Measurements from ENCODE around the gene LHX1.
A peak's percentile ranks its signal among the peaks of the same experiment; 100 is the strongest.

The LHX1 gene

GRCh38 chr17:36934692-36935630 is 2.3 kb upstream of the LHX1 start:
- H3K4me3 ChIP-seq (ENCODE audit: low read length) = peak overlapping the region; percentile 77
- H3K27ac ChIP-seq (ENCODE audit: low read length) = no peak overlapping the region
- peaks cover 100% of the 10 kb centered on the region for H3K27me3 ChIP-seq (ENCODE audit: insufficient read depth, low read length)
- H3K4me1 ChIP-seq (ENCODE audit: insufficient read depth, low read length) = peaks cover 31% of the 10 kb centered on the region; the same call in 1 of the 2 replicates
- H3K9me3 ChIP-seq (ENCODE audit: insufficient read depth, low read depth, low read length) = peaks cover 4% of the 10 kb centered on the region; the same call in 1 of the 2 replicates
- no peaks in the 10 kb centered on the region for H3K36me3 ChIP-seq (ENCODE audit: insufficient read depth, low read depth, low read length)
- H3K9ac ChIP-seq (ENCODE audit: low read depth, low read length) = no peak overlapping the region

- peak overlapping the region; percentile 77 for H3K4me3 ChIP-seq (ENCODE audit: low read length)
- peaks cover 100% of the 10 kb centered on the region for H3K27me3 ChIP-seq (ENCODE audit: insufficient read depth, low read length)
- H3K4me1 ChIP-seq (ENCODE audit: insufficient read depth, low read length) = peaks cover 31% of the 10 kb centered on the region; the same call in 1 of the 2 replicates
- peaks cover 4% of the 10 kb centered on the region; the same call in 1 of the 2 replicates for H3K9me3 ChIP-seq (ENCODE audit: insufficient read depth, low read depth, low read length)
- H3K9ac ChIP-seq (ENCODE audit: low read depth, low read length) = no peak overlapping the region; the same call in 1 of the 2 replicates
- no peak overlapping the region for H3K27ac ChIP-seq (ENCODE audit: low read length)
- H3K36me3 ChIP-seq (ENCODE audit: insufficient read depth, low read depth, low read length) = no peaks in the 10 kb centered on the region
Observed at GRCh38 chr17:36935671-36936454, 1.4 kb upstream of the LHX1 start.

GRCh38 chr17:36936455-36937000 is 747 bp upstream of the LHX1 start:
- Histone ChIP-seq H3K27ac (ENCODE audit: low read length) (no peak overlapping the region), H3K4me1 (ENCODE audit: insufficient read depth, low read length) (peaks cover 31% of the 10 kb centered on the region; the same call in 1 of the 2 replicates)

GRCh38 chr17:36937959-36938565 is 787 bp downstream of the LHX1 start:
- Histone ChIP-seq H3K27ac (ENCODE audit: low read length) (no peak overlapping the region), H3K4me1 (ENCODE audit: insufficient read depth, low read length) (peaks cover 25% of the 10 kb centered on the region; the same call in 1 of the 2 replicates), H3K27me3 (ENCODE audit: insufficient read depth, low read length) (peaks cover 100% of the 10 kb centered on the region), H3K4me3 (ENCODE audit: low read length) (peak overlapping the region; percentile 77), H3K9me3 (ENCODE audit: insufficient read depth, low read depth, low read length) (peaks cover 4% of the 10 kb centered on the region; the same call in 1 of the 2 replicates), H3K9ac (ENCODE audit: low read depth, low read length) (no peak overlapping the region), H3K36me3 (ENCODE audit: insufficient read depth, low read depth, low read length) (no peaks in the 10 kb centered on the region)

More at GRCh38 chr17:36936455-36937000, 747 bp upstream of the LHX1 start:
- Histone ChIP-seq H3K9ac (ENCODE audit: low read depth, low read length) (peak overlapping the region; percentile 11; the same call in 1 of the 2 replicates), H3K27me3 (ENCODE audit: insufficient read depth, low read length) (peaks cover 100% of the 10 kb centered on the region), H3K9me3 (ENCODE audit: insufficient read depth, low read depth, low read length) (peaks cover 4% of the 10 kb centered on the region; the same call in 1 of the 2 replicates), H3K4me3 (ENCODE audit: low read length) (peak overlapping the region; percentile 77), H3K36me3 (ENCODE audit: insufficient read depth, low read depth, low read length) (no peaks in the 10 kb centered on the region)

GRCh38 chr17:36938566-36939051 is 1.3 kb downstream of the LHX1 start:
- H3K27me3 ChIP-seq (ENCODE audit: insufficient read depth, low read length) = peaks cover 100% of the 10 kb centered on the region
- H3K9me3 ChIP-seq (ENCODE audit: insufficient read depth, low read depth, low read length) = peaks cover 4% of the 10 kb centered on the region; the same call in 1 of the 2 replicates
- no peak overlapping the region for H3K27ac ChIP-seq (ENCODE audit: low read length)
- peaks cover 20% of the 10 kb centered on the region; the same call in 1 of the 2 replicates for H3K4me1 ChIP-seq (ENCODE audit: insufficient read depth, low read length)
- H3K36me3 ChIP-seq (ENCODE audit: insufficient read depth, low read depth, low read length) = no peaks in the 10 kb centered on the region
- H3K9ac ChIP-seq (ENCODE audit: low read depth, low read length) = no peak overlapping the region
- peak overlapping the region; percentile 77; the same call in 1 of the 2 replicates for H3K4me3 ChIP-seq (ENCODE audit: low read length)

GRCh38 chr17:36939052-36939801 is 2.0 kb downstream of the LHX1 start:
- Histone ChIP-seq H3K9me3 (ENCODE audit: insufficient read depth, low read depth, low read length) (peaks cover 4% of the 10 kb centered on the region; the same call in 1 of the 2 replicates), H3K27me3 (ENCODE audit: insufficient read depth, low read length) (peaks cover 100% of the 10 kb centered on the region), H3K27ac (ENCODE audit: low read length) (no peak overlapping the region), H3K36me3 (ENCODE audit: insufficient read depth, low read depth, low read length) (no peaks in the 10 kb centered on the region), H3K4me1 (ENCODE audit: insufficient read depth, low read length) (peaks cover 16% of the 10 kb centered on the region; the same call in 1 of the 2 replicates), H3K4me3 (ENCODE audit: low read length) (peak overlapping the region; percentile 77; the same call in 1 of the 2 replicates), H3K9ac (ENCODE audit: low read depth, low read length) (no peak overlapping the region)

GRCh38 chr17:36939802-36940312 is 2.6 kb downstream of the LHX1 start:
- Histone ChIP-seq H3K4me1 (ENCODE audit: insufficient read depth, low read length) (peaks cover 16% of the 10 kb centered on the region; the same call in 1 of the 2 replicates), H3K36me3 (ENCODE audit: insufficient read depth, low read depth, low read length) (no peaks in the 10 kb centered on the region), H3K27me3 (ENCODE audit: insufficient read depth, low read length) (peaks cover 100% of the 10 kb centered on the region), H3K27ac (ENCODE audit: low read length) (no peak overlapping the region), H3K9me3 (ENCODE audit: insufficient read depth, low read depth, low read length) (peaks cover 4% of the 10 kb centered on the region; the same call in 1 of the 2 replicates), H3K9ac (ENCODE audit: low read depth, low read length) (no peak overlapping the region), H3K4me3 (ENCODE audit: low read length) (no peak overlapping the region)

GRCh38 chr17:36940313-36941264 is 3.3 kb downstream of the LHX1 start:
- peaks cover 12% of the 10 kb centered on the region; the same call in 1 of the 2 replicates for H3K4me1 ChIP-seq (ENCODE audit: insufficient read depth, low read length)
- H3K9me3 ChIP-seq (ENCODE audit: insufficient read depth, low read depth, low read length) = peaks cover 4% of the 10 kb centered on the region; the same call in 1 of the 2 replicates
- no peaks in the 10 kb centered on the region for H3K36me3 ChIP-seq (ENCODE audit: insufficient read depth, low read depth, low read length)
- H3K4me3 ChIP-seq (ENCODE audit: low read length) = 0 out of 2 replicates have a peak overlapping the region, but pooled peaks have one; percentile 22
- H3K9ac ChIP-seq (ENCODE audit: low read depth, low read length) = no peak overlapping the region
- H3K27me3 ChIP-seq (ENCODE audit: insufficient read depth, low read length) = peaks cover 100% of the 10 kb centered on the region
- no peak overlapping the region for H3K27ac ChIP-seq (ENCODE audit: low read length)

- peaks cover 15% of the 10 kb centered on the region; the same call in 1 of the 2 replicates for H3K4me1 ChIP-seq (ENCODE audit: insufficient read depth, low read length)
- H3K36me3 ChIP-seq (ENCODE audit: insufficient read depth, low read depth, low read length) = no peaks in the 10 kb centered on the region
- no peak overlapping the region for H3K9ac ChIP-seq (ENCODE audit: low read depth, low read length)
- no peak overlapping the region for H3K27ac ChIP-seq (ENCODE audit: low read length)
- peaks cover 100% of the 10 kb centered on the region for H3K27me3 ChIP-seq (ENCODE audit: insufficient read depth, low read length)
- peak overlapping the region; percentile 38; the same call in 1 of the 2 replicates for H3K4me3 ChIP-seq (ENCODE audit: low read length)
- peaks cover 4% of the 10 kb centered on the region; the same call in 1 of the 2 replicates for H3K9me3 ChIP-seq (ENCODE audit: insufficient read depth, low read depth, low read length)
Observed at GRCh38 chr17:36941265-36942010, 4.2 kb downstream of the LHX1 start.

Measured in iPS-20b (cell line).